GM23248 (cell line): Measurements from ENCODE around the gene DNAJC21. TPM values are rescaled to one million over a fixed set of nuclear protein-coding genes. Genes with fewer than 3 reads are reported as not detected.

Experiments used
- DNase-seq: peaks from one replicate; pipeline ENCODE4 v3.0.0-alpha.2; 2015
- H2AFZ ChIP-seq: fragments of 200-600 bp; sonication (generic); 2 replicates; pipeline ENCODE4 v1.6.1; 2016; ENCODE audit warnings: antibody characterized with exemption
- H3F3A ChIP-seq: fragments of 200-600 bp; sonication (generic); 2 replicates; pipeline ENCODE4 v1.6.1; 2016; ENCODE audit warnings: mild to moderate bottlenecking, antibody characterized with exemption, mixed run types; ENCODE audit not compliant: insufficient read depth
- H3K27ac ChIP-seq: fragments of 200-600 bp; sonication (generic); 2 replicates; pipeline ENCODE4 v1.5.1; 2016; ENCODE audit warnings: mild to moderate bottlenecking
- H3K27me3 ChIP-seq: fragments of 200-600 bp; sonication (generic); replicated peaks from 2 replicates; pipeline ENCODE4 v1.6.1; 2016; ENCODE audit warnings: mild to moderate bottlenecking; ENCODE audit not compliant: insufficient read depth
- H3K36me3 ChIP-seq: fragments of 200-600 bp; sonication (generic); 2 replicates; pipeline ENCODE4 v1.6.1; 2016; ENCODE audit warnings: low read depth, mild to moderate bottlenecking
- H3K4me1 ChIP-seq: fragments of 200-600 bp; sonication (generic); 2 replicates; pipeline ENCODE4 v1.6.1; 2016; ENCODE audit warnings: mild to moderate bottlenecking; ENCODE audit not compliant: insufficient read depth
- H3K4me2 ChIP-seq: fragments of 200-600 bp; sonication (generic); one replicate; pipeline ENCODE4 v1.6.1; 2016; ENCODE audit warnings: mild to moderate bottlenecking; ENCODE audit not compliant: unreplicated experiment
- H3K4me3 ChIP-seq: fragments of 200-600 bp; sonication (generic); 2 replicates; pipeline ENCODE4 v1.5.1; 2016; ENCODE audit warnings: mild to moderate bottlenecking
- H3K79me2 ChIP-seq: fragments of 200-600 bp; sonication (generic); 2 replicates; pipeline ENCODE4 v1.6.1; 2016; ENCODE audit warnings: mild to moderate bottlenecking; ENCODE audit not compliant: insufficient read depth
- H3K9ac ChIP-seq: fragments of 200-600 bp; sonication (generic); 2 replicates; pipeline ENCODE4 v1.6.1; 2016; ENCODE audit warnings: mild to moderate bottlenecking
- H3K9me2 ChIP-seq: fragments of 200-600 bp; sonication (generic); 2 replicates; pipeline ENCODE4 v1.6.1; 2016; ENCODE audit warnings: mixed run types, mild to moderate bottlenecking, moderate library complexity; ENCODE audit not compliant: insufficient read depth
- H3K9me3 ChIP-seq: fragments of 200-600 bp; sonication (generic); one replicate; pipeline ENCODE4 v1.6.1; 2017; ENCODE audit warnings: low read depth
- H4K20me1 ChIP-seq: fragments of 200-600 bp; sonication (generic); 2 replicates; pipeline ENCODE4 v1.6.0; 2016; ENCODE audit not compliant: insufficient read depth
- EZH2 ChIP-seq: fragments of 200-600 bp; sonication (generic); IDR thresholded peaks from 2 replicates; pipeline ENCODE4 v1.6.1; 2018; ENCODE audit warnings: antibody characterized with exemption, mild to moderate bottlenecking; ENCODE audit not compliant: insufficient read depth, poor library complexity, severe bottlenecking
- EZH2phosphoT487 ChIP-seq: fragments of 200-600 bp; sonication (generic); IDR thresholded peaks from 2 replicates; pipeline ENCODE4 v1.6.1; 2018; ENCODE audit warnings: antibody characterized with exemption, moderate library complexity, mild to moderate bottlenecking, low read depth; ENCODE audit not compliant: insufficient read depth
- WGBS, 2 experiments: methylation state at CpG; one replicate each; pipeline ENCODE4 v1.1.6; 2015 to 2017; ENCODE audit warnings: low lambda C conversion rate in 2 of 2, low coverage in 1 of 2; ENCODE audit errors: missing lambda C conversion rate in 2 of 2; 5-methylcytosine and 5-hydroxymethylcytosine counted together
- in situ Hi-C: fragments of 300-500 bp; cut with MboI; formaldehyde crosslinking; loops from 2 replicates; pipeline ENCODE4 v1.15.0; 2020
- polyA plus RNA-seq: library from polyadenylated mRNA; unstranded; fragments of >200 nt; fragmentation: Nextera tagmentation; extraction: Ambion mirVana; gene quantifications from 2 replicates; pipeline ENCODE4 v1.2.1, GENCODE V29; 2016
- total RNA-seq: library from RNA; depleted of rRNA; stranded (reverse); fragments of >200 nt; shearing (Covaris generic); gene quantifications from 2 replicates; pipeline ENCODE4 v1.2.3, GENCODE V29; 2014

Gene DNAJC21
- total and polyA plus RNA-seq, 2 experiments from 2014 or later = 15.5 to 30.4 TPM

DNA sequence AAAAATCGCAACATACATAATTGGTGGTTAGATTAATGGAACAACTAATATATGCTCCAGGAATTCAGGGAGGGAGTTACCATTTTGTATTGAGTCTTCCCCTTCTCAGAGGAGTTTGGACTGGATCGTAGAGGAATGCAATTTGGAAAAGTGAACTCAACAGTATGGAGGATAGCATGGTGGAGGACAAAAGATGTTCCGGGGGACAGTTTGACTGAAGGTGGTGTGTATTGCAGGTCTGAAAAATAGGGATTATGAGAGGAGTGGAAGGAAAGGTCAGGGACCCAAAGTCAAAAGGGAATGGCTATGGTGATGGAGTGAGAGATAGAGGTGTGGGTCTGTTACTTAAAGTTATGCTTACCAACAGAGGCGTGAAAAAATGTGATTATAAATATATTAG, 1.5 kb downstream of the DNAJC21 start:
- DNase-seq = no peak
- 64 to 70% methylated on average over 4 of the region's 4 CpGs for WGBS, 2 experiments
- no peaks in the 10 kb centered on the region for H3K9me2 ChIP-seq
- H3K27ac ChIP-seq = peak overlapping the region; percentile 86
- H3K79me2 ChIP-seq = peaks cover 70% of the 10 kb centered on the region
- peaks cover 14% of the 10 kb centered on the region; the same call in 1 of the 2 replicates for H3K36me3 ChIP-seq
- H3K9me3 ChIP-seq = no peaks in the 10 kb centered on the region
- H3K27me3 ChIP-seq = no peaks in the 10 kb centered on the region
- H3K4me3 ChIP-seq = peak overlapping the region; percentile 96
- peak overlapping the region; percentile 79 for H2AFZ ChIP-seq
- no peaks in the 10 kb centered on the region for H4K20me1 ChIP-seq
- TF ChIP-seq EZH2 (no peak), EZH2phosphoT487 (no peak)
- peaks cover 18% of the 10 kb centered on the region for H3K4me1 ChIP-seq
- H3K9ac ChIP-seq = peak overlapping the region; percentile 87
- in situ Hi-C loops = no loop called here
- H3F3A ChIP-seq = peaks cover 40% of the 10 kb centered on the region
- peak overlapping the region; percentile 94 for H3K4me2 ChIP-seq

DNA sequence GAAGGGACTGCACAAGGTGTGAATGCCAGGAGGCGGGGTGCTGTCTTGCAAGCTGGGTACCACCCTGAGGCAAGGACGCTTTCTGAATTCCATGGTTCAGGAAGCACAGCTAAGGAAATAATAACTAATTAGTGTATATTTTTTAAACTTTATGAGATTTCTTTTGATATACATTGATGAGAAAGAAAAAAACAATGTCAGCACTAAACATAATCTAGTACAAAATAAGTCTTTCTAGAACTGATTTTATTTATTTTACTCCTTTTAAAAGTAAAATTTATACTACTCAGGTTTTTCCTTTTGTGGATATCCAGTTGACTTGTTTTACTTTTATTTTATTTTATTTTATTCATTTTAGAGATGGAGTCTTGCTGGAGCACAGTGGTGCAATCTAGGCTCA, 3.6 kb downstream of the DNAJC21 start:
- H4K20me1 ChIP-seq = no peaks in the 10 kb centered on the region
- WGBS, 2 experiments = 93 to 95% methylated on average over 2 of the region's 2 CpGs
- H3K4me3 ChIP-seq = no peak overlapping the region
- no peaks in the 10 kb centered on the region for H3K27me3 ChIP-seq
- no peak for DNase-seq
- TF ChIP-seq EZH2 (no peak), EZH2phosphoT487 (no peak)
- in situ Hi-C loops = no loop called here
- no peak overlapping the region for H2AFZ ChIP-seq
- no peaks in the 10 kb centered on the region for H3K9me3 ChIP-seq
- peaks cover 24% of the 10 kb centered on the region for H3K36me3 ChIP-seq
- H3K79me2 ChIP-seq = peaks cover 78% of the 10 kb centered on the region
- peaks cover 31% of the 10 kb centered on the region for H3F3A ChIP-seq
- H3K27ac ChIP-seq = no peak overlapping the region
- H3K9me2 ChIP-seq = no peaks in the 10 kb centered on the region
- H3K4me2 ChIP-seq = no peak overlapping the region
- H3K4me1 ChIP-seq = peaks cover 18% of the 10 kb centered on the region
- H3K9ac ChIP-seq = no peak overlapping the region

DNA sequence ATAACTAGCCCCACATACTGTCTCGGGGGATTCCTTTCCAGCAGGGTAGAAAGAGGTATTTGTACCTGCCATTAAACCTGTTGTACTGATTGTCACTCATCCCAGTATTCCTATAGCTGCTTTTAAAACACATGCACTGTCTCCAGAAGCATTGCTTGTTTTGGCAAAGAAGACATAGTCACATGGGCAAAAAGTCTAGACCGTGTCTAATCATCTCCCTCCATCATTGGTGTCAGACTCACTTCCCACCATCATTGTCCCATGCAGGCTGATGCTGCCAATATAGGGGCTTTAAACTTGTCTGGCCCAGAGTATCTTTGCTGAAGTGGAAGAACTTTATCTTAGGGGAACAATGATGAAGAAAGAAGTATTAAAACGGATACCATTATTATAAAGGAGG, 12.6 kb downstream of the DNAJC21 start:
- Histone ChIP-seq H3K27me3 (no peaks in the 10 kb centered on the region), H3K36me3 (peaks cover 56% of the 10 kb centered on the region), H2AFZ (no peak overlapping the region), H3K9ac (no peak overlapping the region), H3K79me2 (peaks cover 24% of the 10 kb centered on the region), H3K27ac (no peak overlapping the region), H3K4me3 (no peak overlapping the region), H3K9me2 (no peaks in the 10 kb centered on the region), H3F3A (no peaks in the 10 kb centered on the region), H3K4me1 (no peaks in the 10 kb centered on the region), H3K9me3 (no peaks in the 10 kb centered on the region), H3K4me2 (no peak overlapping the region), H4K20me1 (no peaks in the 10 kb centered on the region)
- TF ChIP-seq EZH2 = no peak
- no peak for TF ChIP-seq EZH2phosphoT487
- 75 to 82% methylated on average over 3 of the region's 3 CpGs for WGBS, 2 experiments
- DNase-seq = no peak
- in situ Hi-C loops = no loop called here

DNA sequence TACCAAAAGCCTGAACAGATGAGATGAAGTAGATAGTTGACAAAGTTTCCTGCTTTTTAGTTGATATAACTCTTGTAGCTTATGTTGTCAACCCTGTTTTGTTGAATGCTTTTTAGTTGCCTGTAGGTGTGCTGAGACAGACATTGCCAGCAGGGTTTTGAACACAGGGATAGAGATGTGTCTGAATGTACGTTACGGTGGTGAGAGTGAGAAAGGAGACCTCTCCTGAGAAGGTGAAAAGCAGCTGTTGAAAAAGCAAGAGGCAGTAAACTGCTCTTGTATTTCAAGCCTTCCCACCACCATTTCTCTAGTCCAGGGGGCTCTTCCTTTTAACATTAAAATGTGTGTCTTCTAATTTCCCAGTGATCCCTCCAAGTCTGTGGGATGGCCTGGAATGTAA, 14.7 kb downstream of the DNAJC21 start:
- DNase-seq = no peak

More for the DNA sequence above, 14.7 kb downstream of the DNAJC21 start:
- H3K27ac ChIP-seq = no peak overlapping the region
- H3K27me3 ChIP-seq = no peaks in the 10 kb centered on the region
- H3K4me2 ChIP-seq = no peak overlapping the region
- no peak overlapping the region for H3K9ac ChIP-seq
- in situ Hi-C loops = no loop called here
- H4K20me1 ChIP-seq = no peaks in the 10 kb centered on the region
- no peaks in the 10 kb centered on the region for H3K4me1 ChIP-seq
- no peaks in the 10 kb centered on the region for H3F3A ChIP-seq
- no peaks in the 10 kb centered on the region for H3K9me2 ChIP-seq
- H3K36me3 ChIP-seq = peaks cover 50% of the 10 kb centered on the region
- H2AFZ ChIP-seq = no peak overlapping the region
- no peak for TF ChIP-seq EZH2
- no peak for TF ChIP-seq EZH2phosphoT487
- 0 out of 2 replicates have a peak, but pooled peaks cover 6% of the 10 kb centered on the region for H3K79me2 ChIP-seq
- no peak overlapping the region for H3K4me3 ChIP-seq
- 90 to 98% methylated on average over 2 of the region's 2 CpGs for WGBS, 2 experiments
- H3K9me3 ChIP-seq = no peaks in the 10 kb centered on the region
